HG03558 (cell line): ENCODE data around the gene MFNG.

Experiments
- ATAC-seq: cut with Tn5 transposase; IDR thresholded peaks from one replicate; pipeline ENCODE4 v1.9.1; 2021; ENCODE audit warnings: moderate number of reproducible peaks; ENCODE audit not compliant: unreplicated experiment; ENCODE audit errors: extremely low read depth

MFNG gene

GRCh38 chr22:37515901-37516300 lies 29.7 kb upstream of the MFNG start:
- ATAC-seq = no peak

GRCh38 chr22:37514526-37515051 lies 28.4 kb upstream of the MFNG start:
- no peak for ATAC-seq

GRCh38 chr22:37511395-37512104 lies 25.4 kb upstream of the MFNG start:
- no peak for ATAC-seq

- no peak for ATAC-seq
Measured at GRCh38 chr22:37510091-37510490, 23.9 kb upstream of the MFNG start.

GRCh38 chr22:37509059-37509860 lies 23.1 kb upstream of the MFNG start:
- no peak for ATAC-seq

- no peak for ATAC-seq
Measured at GRCh38 chr22:37508431-37508992, 22.3 kb upstream of the MFNG start.

- no peak for ATAC-seq
Measured at GRCh38 chr22:37507731-37508130, 21.5 kb upstream of the MFNG start.

- ATAC-seq = no peak
Measured at GRCh38 chr22:37505989-37506388, 19.8 kb upstream of the MFNG start.

GRCh38 chr22:37505565-37505964 lies 19.4 kb upstream of the MFNG start:
- no peak for ATAC-seq

GRCh38 chr22:37504964-37505363 lies 18.8 kb upstream of the MFNG start:
- ATAC-seq = no peak

GRCh38 chr22:37503850-37504249 lies 17.7 kb upstream of the MFNG start:
- no peak for ATAC-seq

- no peak for ATAC-seq
Measured at GRCh38 chr22:37503183-37503683, 17.0 kb upstream of the MFNG start.

- no peak for ATAC-seq
Measured at GRCh38 chr22:37502342-37503182, 16.4 kb upstream of the MFNG start.

- no peak for ATAC-seq
Measured at GRCh38 chr22:37501610-37502341, 15.6 kb upstream of the MFNG start.

GRCh38 chr22:37500745-37501609 lies 14.8 kb upstream of the MFNG start:
- ATAC-seq = no peak

GRCh38 chr22:37499789-37500540 lies 13.8 kb upstream of the MFNG start:
- no peak for ATAC-seq

GRCh38 chr22:37499027-37499707 lies 13.0 kb upstream of the MFNG start:
- no peak for ATAC-seq
